GM18858 (cell line): ENCODE results near the gene MARK4.

ENCODE experiments used
- ATAC-seq: cut with Tn5 transposase; IDR thresholded peaks from one replicate; pipeline ENCODE4 v1.9.1; 2021; ENCODE audit not compliant: unreplicated experiment

MARK4 gene

DNA sequence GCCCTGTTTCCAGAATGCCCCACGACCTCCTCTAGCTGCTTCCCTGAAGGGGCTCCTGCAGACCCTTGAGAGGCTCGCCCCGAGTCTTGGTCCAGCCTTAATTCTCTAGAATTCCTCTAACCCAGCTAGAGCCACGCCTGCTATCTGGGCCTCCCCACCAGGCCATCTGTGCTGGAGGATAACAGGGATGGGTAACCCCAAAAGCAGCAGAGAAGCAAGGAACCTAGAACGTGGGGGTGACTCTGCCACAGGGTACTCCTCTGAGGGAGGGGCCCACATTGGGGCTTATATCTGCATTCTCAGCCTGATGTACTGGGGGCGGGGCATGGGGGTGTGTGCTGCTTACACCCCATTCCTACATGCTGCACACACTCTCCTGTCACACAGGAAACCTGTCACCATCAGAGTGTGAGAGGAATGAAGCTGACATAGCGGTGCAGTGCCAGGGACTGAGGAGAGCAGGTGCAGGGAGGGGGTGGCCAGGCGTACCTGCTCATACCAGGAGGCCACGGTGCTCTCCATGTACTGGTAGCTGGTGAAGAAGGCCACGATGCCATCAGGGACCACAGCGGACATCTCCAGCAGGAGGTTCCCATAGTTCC, 103.3 kb downstream of the MARK4 start:
- no peak for ATAC-seq
